ENCODE results near the gene CRB1. TPM values are rescaled to one million over a fixed set of nuclear protein-coding genes. Genes with fewer than 3 reads are reported as not detected.

The CRB1 gene
- total and polyA plus RNA-seq, 2 of the 8 experiments (the other 6 are each of a cell fraction or from before 2014, with no cell fraction given): 0.03 TPM; not detected in 1

DNA sequence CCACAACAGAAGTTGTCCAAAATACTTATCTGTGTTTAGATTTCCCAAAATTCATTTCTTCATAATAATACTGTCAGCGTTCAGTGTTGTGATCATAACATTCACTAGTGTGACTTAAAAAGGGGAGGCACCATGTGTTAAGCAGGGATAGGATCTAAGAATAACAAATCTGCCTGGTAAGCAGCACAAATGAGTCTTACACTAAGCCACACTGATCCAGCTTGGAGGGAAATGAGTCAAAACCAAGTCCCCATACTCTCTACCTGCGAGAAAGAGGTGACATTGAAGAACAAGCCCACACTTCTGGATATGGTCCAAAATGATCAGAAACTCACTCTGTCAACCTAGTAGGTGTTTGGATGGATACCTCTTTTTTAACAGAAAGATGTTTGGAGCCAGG, 145.5 kb downstream of the CRB1 start (continued):
- TF ChIP-seq, protein P1, sequence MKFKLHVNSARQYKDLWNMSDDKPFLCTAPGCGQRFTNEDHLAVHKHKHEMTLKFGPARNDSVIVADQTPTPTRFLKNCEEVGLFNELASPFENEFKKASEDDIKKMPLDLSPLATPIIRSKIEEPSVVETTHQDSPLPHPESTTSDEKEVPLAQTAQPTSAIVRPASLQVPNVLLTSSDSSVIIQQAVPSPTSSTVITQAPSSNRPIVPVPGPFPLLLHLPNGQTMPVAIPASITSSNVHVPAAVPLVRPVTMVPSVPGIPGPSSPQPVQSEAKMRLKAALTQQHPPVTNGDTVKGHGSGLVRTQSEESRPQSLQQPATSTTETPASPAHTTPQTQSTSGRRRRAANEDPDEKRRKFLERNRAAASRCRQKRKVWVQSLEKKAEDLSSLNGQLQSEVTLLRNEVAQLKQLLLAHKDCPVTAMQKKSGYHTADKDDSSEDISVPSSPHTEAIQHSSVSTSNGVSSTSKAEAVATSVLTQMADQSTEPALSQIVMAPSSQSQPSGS (IDR thresholded peaks at IDR 0.05; ENCODE audit: low read length): no peak
- TF ChIP-seq TAF7 (optimal IDR thresholded peaks at IDR 0.05; ENCODE audit: borderline replicate concordance, low read depth, low read length): no peak
- no peak for TF ChIP-seq CHD2 (IDR thresholded peaks at IDR 0.05; ENCODE audit: low read length)
- TF ChIP-seq NANOG (IDR thresholded peaks at IDR 0.05; ENCODE audit: insufficient read depth, low read depth, low read length, poor library complexity, severe bottlenecking): no peak
- no peak for TF ChIP-seq SIN3A (conservative IDR thresholded peaks at IDR 0.05 in 1 of 2, IDR thresholded peaks at IDR 0.05 in 1 of 2; ENCODE audit: low read depth in 1 of 2, low read length in 2 of 2)
- TF ChIP-seq RXRA (IDR thresholded peaks at IDR 0.05; ENCODE audit: insufficient read depth, low read depth, low read length): no peak
- no peak for TF ChIP-seq GTF2F1 (IDR thresholded peaks at IDR 0.05; ENCODE audit: borderline replicate concordance, low read depth, low read length)
- no peak for TF ChIP-seq CBX5 (IDR thresholded peaks at IDR 0.05; ENCODE audit: low read depth, low read length)
- no peak for TF ChIP-seq USF2 (IDR thresholded peaks at IDR 0.05; ENCODE audit: low read length)
